ENCODE results near the gene PDZD4. TPM values are rescaled to one million over a fixed set of nuclear protein-coding genes. Genes with fewer than 3 reads are reported as not detected.

PDZD4 gene
- total and polyA plus RNA-seq, 9 of the 15 experiments (the other 6 are each of a cell fraction or from before 2014, with no cell fraction given): 0.05 to 0.38 (median 0.07) TPM; not detected in 5

DNA sequence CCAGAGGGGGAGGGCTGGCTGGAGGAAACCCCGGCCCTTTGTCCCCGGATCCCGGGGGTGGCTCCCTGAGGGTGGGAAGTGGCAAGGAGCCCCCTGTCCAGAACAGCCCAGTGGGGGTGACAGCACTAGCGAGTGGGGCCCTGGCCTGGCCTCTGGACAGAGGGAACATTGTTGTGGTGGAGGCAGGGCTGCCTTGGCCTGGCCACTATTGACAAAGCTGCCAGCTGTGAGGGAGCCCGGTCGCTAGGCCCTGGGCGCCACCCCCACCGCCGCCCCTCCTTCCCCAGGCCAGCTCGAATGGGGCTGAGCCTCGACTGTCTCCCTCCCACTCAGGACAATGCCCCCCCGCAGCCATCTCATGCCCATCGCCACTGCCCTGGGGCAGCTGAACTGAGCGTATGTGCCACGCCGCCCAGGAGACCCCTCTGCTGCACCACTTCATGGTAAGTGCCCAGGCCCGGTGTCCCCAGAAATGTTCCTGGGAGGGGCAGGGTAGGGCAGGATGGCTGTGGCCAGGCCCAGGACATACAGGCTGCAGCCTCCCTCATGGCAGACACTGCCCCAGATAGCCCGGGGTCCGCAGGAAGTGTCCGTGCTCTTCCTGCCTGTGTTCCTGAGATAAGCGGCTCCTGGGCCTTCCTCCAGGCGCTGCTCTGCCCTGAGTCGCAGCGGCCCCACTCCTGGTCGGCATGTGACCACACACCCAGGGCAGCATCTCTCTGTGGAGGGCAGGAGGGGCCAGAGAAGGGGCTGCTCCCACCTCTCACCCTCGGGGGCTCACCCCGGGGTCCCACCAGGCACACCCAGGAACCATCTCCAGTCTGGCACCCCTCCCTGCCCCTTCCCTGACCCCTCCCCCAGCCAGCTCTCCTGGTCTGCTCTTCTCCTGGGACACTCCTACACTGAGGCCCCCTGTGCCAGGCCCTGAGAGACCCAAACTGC, 64.9 kb downstream of the PDZD4 start (continued):
- no peak for TF ChIP-seq ZNF444 (CRISPR knock-in tag; IDR thresholded peaks at IDR 0.05)
- TF ChIP-seq ZNF212 (CRISPR knock-in tag; IDR thresholded peaks at IDR 0.05): no peak
- no peak for TF ChIP-seq ZKSCAN8 (CRISPR knock-in tag; IDR thresholded peaks at IDR 0.05)
- TF ChIP-seq, protein P1, sequence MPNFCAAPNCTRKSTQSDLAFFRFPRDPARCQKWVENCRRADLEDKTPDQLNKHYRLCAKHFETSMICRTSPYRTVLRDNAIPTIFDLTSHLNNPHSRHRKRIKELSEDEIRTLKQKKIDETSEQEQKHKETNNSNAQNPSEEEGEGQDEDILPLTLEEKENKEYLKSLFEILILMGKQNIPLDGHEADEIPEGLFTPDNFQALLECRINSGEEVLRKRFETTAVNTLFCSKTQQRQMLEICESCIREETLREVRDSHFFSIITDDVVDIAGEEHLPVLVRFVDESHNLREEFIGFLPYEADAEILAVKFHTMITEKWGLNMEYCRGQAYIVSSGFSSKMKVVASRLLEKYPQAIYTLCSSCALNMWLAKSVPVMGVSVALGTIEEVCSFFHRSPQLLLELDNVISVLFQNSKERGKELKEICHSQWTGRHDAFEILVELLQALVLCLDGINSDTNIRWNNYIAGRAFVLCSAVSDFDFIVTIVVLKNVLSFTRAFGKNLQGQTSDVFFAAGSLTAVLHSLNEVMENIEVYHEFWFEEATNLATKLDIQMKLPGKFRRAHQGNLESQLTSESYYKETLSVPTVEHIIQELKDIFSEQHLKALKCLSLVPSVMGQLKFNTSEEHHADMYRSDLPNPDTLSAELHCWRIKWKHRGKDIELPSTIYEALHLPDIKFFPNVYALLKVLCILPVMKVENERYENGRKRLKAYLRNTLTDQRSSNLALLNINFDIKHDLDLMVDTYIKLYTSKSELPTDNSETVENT (CRISPR knock-in tag; IDR thresholded peaks at IDR 0.05): peak; percentile 11; the same call in 1 of the 2 replicates
- peak; percentile 36; the same call in 1 of the 2 replicates for TF ChIP-seq ZNF76 (CRISPR knock-in tag; IDR thresholded peaks at IDR 0.05; ENCODE audit: borderline replicate concordance)
- TF ChIP-seq HSF4 (CRISPR knock-in tag; IDR thresholded peaks at IDR 0.05; ENCODE audit: borderline replicate concordance): no peak
- no peak for TF ChIP-seq IRF9 (tag; IDR thresholded peaks at IDR 0.05)
- TF ChIP-seq GATA2 (CRISPR knock-in tag; IDR thresholded peaks at IDR 0.05): peak; percentile 92
- TF ChIP-seq ZKSCAN1 (IDR thresholded peaks at IDR 0.05; ENCODE audit: low read depth, low read length): no peak
- TF ChIP-seq FOS (IDR thresholded peaks at IDR 0.05; ENCODE audit: extremely low read depth, insufficient read length): no peak
- peak; percentile 84 for TF ChIP-seq ZNF707 (CRISPR knock-in tag; conservative IDR thresholded peaks at IDR 0.05)
- TF ChIP-seq TCF15 (CRISPR knock-in tag; IDR thresholded peaks at IDR 0.05): no peak
- TF ChIP-seq NR2F6 (CRISPR knock-in tag; IDR thresholded peaks at IDR 0.05): no peak
- TF ChIP-seq ZNF3 (CRISPR knock-in tag; IDR thresholded peaks at IDR 0.05): no peak
- peak; percentile 20; the same call in 1 of the 2 replicates for TF ChIP-seq ELF2 (CRISPR knock-in tag; IDR thresholded peaks at IDR 0.05)
- TF ChIP-seq ZNF507 (tag; conservative IDR thresholded peaks at IDR 0.05): no peak
- no peak for TF ChIP-seq ILF3 (IDR thresholded peaks at IDR 0.05; ENCODE audit: borderline replicate concordance)
- TF ChIP-seq KAT2B (IDR thresholded peaks at IDR 0.05; ENCODE audit: low read depth, low read length): no peak
- no peak for TF ChIP-seq CAMTA2 (CRISPR knock-in tag; conservative IDR thresholded peaks at IDR 0.05)
- TF ChIP-seq SAFB2 (IDR thresholded peaks at IDR 0.05; ENCODE audit: borderline replicate concordance, low read depth, low read length, severe bottlenecking): no peak
- TF ChIP-seq TEAD2 (tag; IDR thresholded peaks at IDR 0.05): no peak
- no peak for TF ChIP-seq ZNF699 (CRISPR knock-in tag; IDR thresholded peaks at IDR 0.05; ENCODE audit: insufficient replicate concordance)
- TF ChIP-seq BCL6 (CRISPR knock-in tag; IDR thresholded peaks at IDR 0.05): no peak; the same call in 1 of the 2 replicates
- TF ChIP-seq NR2C2 (CRISPR knock-in tag; IDR thresholded peaks at IDR 0.05): no peak
- TF ChIP-seq NR2C2 (tag; IDR thresholded peaks at IDR 0.05): no peak
- TF ChIP-seq POU5F1 (IDR thresholded peaks at IDR 0.05; ENCODE audit: borderline replicate concordance, low read depth, low read length, partially characterized antibody): no peak
- TF ChIP-seq DPF2 (IDR thresholded peaks at IDR 0.05): peak; percentile 81

Measured in K562 (cell line).